NCI-H1694 (cell line): Measurements from ENCODE around the gene ANKRD10.

ENCODE experiments used
- DNase-seq: peaks from one replicate; lab custom pipeline; 2025; lab: John Stamatoyannopoulos, UW

The ANKRD10 gene

GRCh38 chr13:110830800-110831371 is 84.0 kb downstream of the ANKRD10 start:
- DNase-seq: no peak

- DNase-seq: no peak
Measured at GRCh38 chr13:110830331-110830730, 84.5 kb downstream of the ANKRD10 start.

- no peak for DNase-seq
Measured at GRCh38 chr13:110829486-110829885, 85.4 kb downstream of the ANKRD10 start.

GRCh38 chr13:110828705-110829104 is 86.2 kb downstream of the ANKRD10 start:
- no peak for DNase-seq
